Esophagus (tissue), 2 donors: ENCODE data around the gene PPP2R5C. TPM values are rescaled to one million over a fixed set of nuclear protein-coding genes. Genes with fewer than 3 reads are reported as not detected.

Source experiments
- H3K27ac ChIP-seq, 2 donors: one replicate each; pipeline ENCODE4 v1.5.1; 2013; ENCODE audit warnings: low read depth in 2 of 2, mild to moderate bottlenecking in 2 of 2, inconsistent platforms in 1 of 2, low read length in 1 of 2, moderate library complexity in 1 of 2
- H3K27me3 ChIP-seq, 2 donors: one replicate each; pipeline ENCODE4 v1.6.1; 2013; ENCODE audit warnings: low read length in 2 of 2, control low read depth in 1 of 2, mild to moderate bottlenecking in 1 of 2; ENCODE audit not compliant: insufficient read depth in 2 of 2, control insufficient read depth in 1 of 2
- H3K36me3 ChIP-seq, 2 donors: one replicate each; pipeline ENCODE4 v1.6.1; 2013; ENCODE audit warnings: low read length in 1 of 2; ENCODE audit not compliant: control insufficient read depth in 2 of 2, insufficient read depth in 2 of 2
- H3K4me1 ChIP-seq, 2 donors: one replicate each; pipeline ENCODE4 v1.6.1; 2013; ENCODE audit warnings: low read length in 1 of 2; ENCODE audit not compliant: control insufficient read depth in 2 of 2, insufficient read depth in 2 of 2
- H3K4me3 ChIP-seq, 2 donors: one replicate each; pipeline ENCODE4 v1.5.1; 2013; ENCODE audit warnings: low read length in 2 of 2, mild to moderate bottlenecking in 2 of 2, low read depth in 1 of 2, moderate library complexity in 1 of 2
- H3K9me3 ChIP-seq, 2 donors: one replicate each; pipeline ENCODE4 v1.6.1; 2013; ENCODE audit warnings: mild to moderate bottlenecking in 2 of 2, low read depth in 1 of 2, low read length in 1 of 2, moderate library complexity in 1 of 2; ENCODE audit not compliant: control insufficient read depth in 2 of 2, insufficient read depth in 1 of 2
- WGBS, 2 donors: extraction: QIAGEN DNeasy Blood & Tissue Kit; methylation state at CpG; one replicate each; pipeline ENCODE4 v1.1.7; 2013; 5-methylcytosine and 5-hydroxymethylcytosine counted together
- polyA plus RNA-seq, 2 donors: library from polyadenylated mRNA; stranded (reverse); fragments of 200-250 nt; gene quantifications; one replicate each; pipeline ENCODE4 v1.2.3, GENCODE V29; 2013
- donor health status: healthy with polysubstance abuse.
- donor health status: Bipolar disorder and iron deficiency.

PPP2R5C gene
- polyA plus RNA-seq, 2 donors = 64.8 to 87.3 TPM

- H3K4me3 ChIP-seq = peak overlapping the region; percentile 68 to 77
- WGBS, 2 donors = 0 to 1% methylated on average over 40 to 72 of the region's 72 CpGs
- H3K36me3 ChIP-seq = no peaks in the 10 kb centered on the region
- H3K27me3 ChIP-seq = no peaks in the 10 kb centered on the region
- peaks cover 0 to 4% of the 10 kb centered on the region in 2 donors for H3K9me3 ChIP-seq
- H3K27ac ChIP-seq = peak overlapping the region; percentile 70 to 97
- peaks cover 0 to 2% of the 10 kb centered on the region in 2 donors for H3K4me1 ChIP-seq
Observed at GRCh38 chr14:101761881-101762529, 496 bp downstream of the PPP2R5C start.

GRCh38 chr14:101762530-101763101 is 1.1 kb downstream of the PPP2R5C start:
- H3K27ac ChIP-seq = no peak overlapping the region
- H3K36me3 ChIP-seq = peaks cover 0 to under 1% of the 10 kb centered on the region in 2 donors
- peaks cover 0 to 2% of the 10 kb centered on the region in 2 donors for H3K4me1 ChIP-seq
- H3K9me3 ChIP-seq = peaks cover 0 to under 1% of the 10 kb centered on the region in 2 donors
- H3K27me3 ChIP-seq = no peaks in the 10 kb centered on the region
- WGBS, 2 donors = 22 to 34% methylated on average over 4 of the region's 4 CpGs
- H3K4me3 ChIP-seq = peak overlapping the region; percentile 68 to 77

DNA sequence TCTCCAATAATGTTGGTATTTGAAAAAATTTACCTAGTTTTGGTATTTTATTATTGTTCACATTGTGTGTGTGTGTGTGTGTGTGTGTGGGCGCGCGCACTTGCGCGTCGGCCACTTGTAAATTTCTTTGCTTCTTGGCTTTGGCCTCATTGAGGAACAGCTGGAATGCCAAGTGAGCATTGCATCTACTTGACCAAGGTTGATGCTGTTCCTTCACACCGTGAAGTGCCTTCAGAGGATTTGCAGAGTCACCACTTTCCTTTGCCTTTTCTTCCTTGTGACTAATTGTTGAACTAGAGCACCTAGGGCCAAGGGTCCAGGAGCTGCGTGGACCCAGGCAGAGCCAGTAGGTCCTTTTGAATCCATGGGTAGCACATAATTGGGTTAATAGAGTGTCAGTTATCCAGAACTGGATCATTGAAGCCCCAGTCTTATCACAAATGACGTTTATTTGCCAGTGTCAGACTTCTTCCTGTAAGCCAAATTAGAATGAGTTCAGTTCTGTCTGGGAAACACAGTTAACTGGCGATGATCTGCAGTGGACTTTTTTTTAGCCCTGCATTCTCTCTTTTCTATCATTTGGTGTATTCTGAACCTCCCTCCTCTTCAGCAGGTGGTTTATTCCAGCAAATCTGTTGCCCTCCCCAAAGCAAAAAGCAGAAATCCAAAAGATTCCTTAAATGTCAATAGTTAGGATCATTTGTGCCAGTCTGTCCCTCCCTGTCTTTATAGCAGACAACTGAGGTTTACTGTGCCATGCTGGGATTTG is 2.6 kb downstream of the PPP2R5C start:
- no peak overlapping the region for H3K27ac ChIP-seq
- H3K36me3 ChIP-seq = peaks cover 0 to 4% of the 10 kb centered on the region in 2 donors
- WGBS, 2 donors = 76 to 88% methylated on average over 10 of the region's 10 CpGs
- H3K4me1 ChIP-seq = peaks cover 0 to 2% of the 10 kb centered on the region in 2 donors
- no peak overlapping the region for H3K4me3 ChIP-seq
- no peaks in the 10 kb centered on the region for H3K27me3 ChIP-seq
- H3K9me3 ChIP-seq = no peaks in the 10 kb centered on the region

GRCh38 chr14:101767618-101768362 is 6.3 kb downstream of the PPP2R5C start:
- Histone ChIP-seq H3K4me3 (no peak overlapping the region), H3K27me3 (no peaks in the 10 kb centered on the region), H3K27ac (no peak overlapping the region), H3K9me3 (no peaks in the 10 kb centered on the region), H3K4me1 (peaks cover 0 to 2% of the 10 kb centered on the region in 2 donors), H3K36me3 (peaks cover 0 to 4% of the 10 kb centered on the region in 2 donors)
- WGBS, 2 donors = 88 to 90% methylated on average over 7 of the region's 7 CpGs

- Histone ChIP-seq H3K27ac (no peak overlapping the region), H3K4me3 (no peak overlapping the region), H3K36me3 (peaks cover 0 to 4% of the 10 kb centered on the region in 2 donors), H3K4me1 (peaks cover 0 to 2% of the 10 kb centered on the region in 2 donors), H3K9me3 (no peaks in the 10 kb centered on the region), H3K27me3 (no peaks in the 10 kb centered on the region)
- 84 to 88% methylated on average over 3 of the region's 3 CpGs for WGBS, 2 donors
Observed at GRCh38 chr14:101770183-101770582, 8.7 kb downstream of the PPP2R5C start.

- peaks cover 0 to 2% of the 10 kb centered on the region in 2 donors for H3K36me3 ChIP-seq
- H3K27me3 ChIP-seq = no peaks in the 10 kb centered on the region
- no peaks in the 10 kb centered on the region for H3K9me3 ChIP-seq
- H3K4me3 ChIP-seq = no peak overlapping the region
- no peaks in the 10 kb centered on the region for H3K4me1 ChIP-seq
- 77 to 80% methylated on average over 8 of the region's 8 CpGs for WGBS, 2 donors
- H3K27ac ChIP-seq = no peak overlapping the region
Observed at GRCh38 chr14:101772770-101773169, 11.3 kb downstream of the PPP2R5C start.

DNA sequence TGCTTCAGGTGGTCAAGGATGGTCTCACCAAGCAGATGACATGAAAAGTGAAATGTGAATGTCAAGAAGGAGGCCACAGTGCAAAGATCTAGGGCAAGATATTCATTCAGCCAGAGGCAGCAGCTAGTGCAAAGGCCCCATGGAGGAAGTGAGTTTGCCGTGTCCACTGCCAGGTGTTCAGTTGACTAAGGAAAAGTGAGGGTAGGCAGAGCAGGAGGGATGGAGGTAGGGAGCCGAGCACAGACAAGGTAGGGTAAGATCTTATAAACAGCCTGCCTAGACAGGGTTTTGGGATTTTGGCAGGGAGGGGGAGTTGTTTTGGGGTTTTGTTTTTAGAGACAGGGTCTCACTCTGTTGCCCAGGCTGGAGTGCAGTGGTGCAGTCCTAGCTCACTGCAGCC is 11.9 kb downstream of the PPP2R5C start:
- no peaks in the 10 kb centered on the region for H3K27me3 ChIP-seq
- H3K36me3 ChIP-seq = no peaks in the 10 kb centered on the region
- no peaks in the 10 kb centered on the region for H3K9me3 ChIP-seq
- H3K27ac ChIP-seq = no peak overlapping the region
- WGBS, 2 donors = 79 to 87% methylated on average over 2 of the region's 2 CpGs
- H3K4me1 ChIP-seq = no peaks in the 10 kb centered on the region
- H3K4me3 ChIP-seq = no peak overlapping the region

DNA sequence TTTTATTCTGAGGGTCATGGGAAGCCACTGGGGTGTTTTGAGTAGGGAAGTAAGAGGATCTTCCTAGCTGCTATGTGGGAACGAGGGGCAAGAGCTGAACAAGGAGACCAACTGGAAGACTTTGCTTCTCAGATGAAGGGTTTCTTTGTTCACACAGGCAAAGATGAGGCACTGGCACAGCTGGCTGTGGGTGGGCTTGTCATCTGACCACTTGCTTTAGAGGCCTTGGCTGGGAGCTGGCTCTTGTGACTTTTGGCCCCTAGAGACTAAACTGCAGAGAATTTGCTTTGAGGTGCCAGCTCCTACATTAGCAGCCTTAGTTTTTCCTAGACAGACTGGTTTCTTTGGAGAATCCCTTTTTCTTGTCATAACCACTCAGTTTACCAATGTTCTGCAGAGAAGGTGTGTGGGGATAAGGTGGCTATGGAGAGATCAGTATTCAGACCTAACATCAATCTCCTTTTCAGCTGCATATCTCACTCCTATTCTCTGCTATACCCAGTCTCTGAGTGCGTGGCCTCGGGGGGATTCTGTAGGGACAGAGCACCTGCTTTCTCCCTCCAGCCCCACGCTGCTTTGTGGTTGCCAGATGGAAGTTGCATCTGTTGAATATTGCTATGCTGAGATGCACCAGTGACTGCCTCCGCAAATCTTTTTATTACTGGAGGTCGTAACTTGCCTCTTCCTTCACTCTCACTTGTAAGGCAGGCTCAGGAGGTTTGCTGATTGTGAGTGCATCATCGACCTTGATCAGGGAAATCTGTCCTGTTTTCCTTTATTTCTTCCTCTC is 12.7 kb downstream of the PPP2R5C start:
- H3K9me3 ChIP-seq = no peaks in the 10 kb centered on the region
- WGBS, 2 donors = 82 to 86% methylated on average over 7 of the region's 7 CpGs

DNA sequence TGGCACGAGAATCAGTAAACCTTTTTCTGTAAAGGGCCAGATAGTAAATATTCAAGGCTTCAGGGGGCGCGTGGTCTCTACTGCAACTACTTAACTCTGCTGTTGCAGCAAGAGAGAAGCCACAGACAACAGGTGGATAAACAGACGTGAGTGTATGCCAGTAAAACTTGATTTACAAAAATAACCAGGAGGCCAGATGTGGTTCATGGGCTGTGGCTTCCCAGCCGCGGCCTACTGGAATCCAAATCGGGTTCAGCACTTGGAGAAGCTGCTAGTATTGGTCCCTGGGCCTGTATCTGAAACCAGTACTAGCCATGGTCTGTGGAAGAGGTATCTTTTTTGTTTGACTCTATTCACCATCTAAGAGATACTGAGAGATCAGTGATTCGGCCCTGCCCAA is 13.3 kb downstream of the PPP2R5C start:
- WGBS, 2 donors = 83 to 85% methylated on average over 8 of the region's 8 CpGs
- H3K27me3 ChIP-seq = no peaks in the 10 kb centered on the region
- H3K36me3 ChIP-seq = no peaks in the 10 kb centered on the region
- H3K4me1 ChIP-seq = no peaks in the 10 kb centered on the region
- no peak overlapping the region for H3K4me3 ChIP-seq
- H3K27ac ChIP-seq = no peak overlapping the region
- no peaks in the 10 kb centered on the region for H3K9me3 ChIP-seq

More for the DNA sequence above, 12.7 kb downstream of the PPP2R5C start:
- no peak overlapping the region for H3K4me3 ChIP-seq
- H3K4me1 ChIP-seq = no peaks in the 10 kb centered on the region
- no peaks in the 10 kb centered on the region for H3K36me3 ChIP-seq
- no peaks in the 10 kb centered on the region for H3K27me3 ChIP-seq
- no peak overlapping the region for H3K27ac ChIP-seq
